ENCODE results near the gene GNB1. TPM values are rescaled to one million over a fixed set of nuclear protein-coding genes. Genes with fewer than 3 reads are reported as not detected.

Gene GNB1
- polyA plus RNA-seq, 3 donors: 41.9 to 357 (median 111) TPM

- peak overlapping the region in 1 of 2 donors; percentile 66 for H3K27ac ChIP-seq (ENCODE audit: low read depth in 1 of 2, low read length in 2 of 2)
- no CpG with 5 or more reads among the region's 4 CpGs for WGBS (ENCODE audit: insufficient coverage)
- no peak overlapping the region for H3K4me2 ChIP-seq (replicated peaks; ENCODE audit: extremely low read depth, low read length, poor library complexity, severe bottlenecking)
- Mint-ChIP-seq H3K9me3 (no peaks in the 10 kb centered on the region), H3K27me3 (ENCODE audit: low read depth in 3 of 3) (peaks cover 0 to 2% (median 0%) of the 10 kb centered on the region in 3 donors), H3K27ac (peak overlapping the region in 5 of 7 donors; percentile 55 to 79 (median 69)), H3K4me3 (no peak overlapping the region), H3K36me3 (peaks cover 10 to 46% of the 10 kb centered on the region in 2 donors), H3K4me1 (peaks cover 72% of the 10 kb centered on the region)
- H3K27me3 ChIP-seq (ENCODE audit: control insufficient read depth in 2 of 2, insufficient read depth in 2 of 2, low read length in 2 of 2): no peaks in the 10 kb centered on the region
- no peak overlapping the region for H3K4me3 ChIP-seq (replicated peaks in 1 of 3; ENCODE audit: low read depth in 2 of 3, low read length in 3 of 3)
- no peaks in the 10 kb centered on the region for H3K9me3 ChIP-seq (replicated peaks in 1 of 2; ENCODE audit: control insufficient read depth in 1 of 2, insufficient read depth in 1 of 2, low read length in 2 of 2)
- H3K9ac ChIP-seq (ENCODE audit: insufficient read depth, low read length, poor library complexity, severe bottlenecking): no peak overlapping the region
- no peak overlapping the region for H2AFZ ChIP-seq (ENCODE audit: insufficient read depth, low read depth, low read length, poor library complexity, severe bottlenecking)
- no peak for TF ChIP-seq CTCF (IDR thresholded peaks at IDR 0.05)
- no peak for DNase-seq
- peaks cover 100% of the 10 kb centered on the region for H3K79me2 ChIP-seq (ENCODE audit: insufficient read depth, low read length)
- H3K4me1 ChIP-seq (ENCODE audit: control insufficient read depth in 1 of 2, insufficient read depth in 2 of 2, low read length in 2 of 2): peaks cover 14 to 30% of the 10 kb centered on the region in 2 donors
- peaks cover 7 to 14% of the 10 kb centered on the region in 2 donors for H3K36me3 ChIP-seq (replicated peaks in 1 of 2; ENCODE audit: control insufficient read depth in 1 of 2, insufficient read depth in 2 of 2, low read length in 2 of 2)
- H4K20me1 ChIP-seq (ENCODE audit: insufficient read depth, low read length): peaks cover 100% of the 10 kb centered on the region
- intact Hi-C loops (cut with micrococcal nuclease): no loop called here
Measured at GRCh38 chr1:1883092-1883873, 7.6 kb downstream of the GNB1 start.

- peaks cover 10 to 40% of the 10 kb centered on the region in 2 donors for H3K36me3 Mint-ChIP-seq
- H2AFZ ChIP-seq (ENCODE audit: insufficient read depth, low read depth, low read length, poor library complexity, severe bottlenecking): no peak overlapping the region
- H3K9ac ChIP-seq (ENCODE audit: insufficient read depth, low read length, poor library complexity, severe bottlenecking): peak overlapping the region; percentile 21
- H3K9me3 ChIP-seq (replicated peaks in 1 of 2; ENCODE audit: control insufficient read depth in 1 of 2, insufficient read depth in 1 of 2, low read length in 2 of 2): no peaks in the 10 kb centered on the region
- H3K4me1 ChIP-seq (ENCODE audit: control insufficient read depth in 1 of 2, insufficient read depth in 2 of 2, low read length in 2 of 2): peaks cover 7 to 17% of the 10 kb centered on the region in 2 donors
- peaks cover 0 to 2% (median 0%) of the 10 kb centered on the region in 3 donors for H3K27me3 Mint-ChIP-seq (ENCODE audit: low read depth in 3 of 3)
- H3K79me2 ChIP-seq (ENCODE audit: insufficient read depth, low read length): peaks cover 100% of the 10 kb centered on the region
- WGBS (ENCODE audit: insufficient coverage): 100% methylated on average over 3 of the region's 6 CpGs
- no peak overlapping the region for H3K4me3 ChIP-seq (replicated peaks in 1 of 3; ENCODE audit: low read depth in 2 of 3, low read length in 3 of 3)
- peaks cover 100% of the 10 kb centered on the region for H4K20me1 ChIP-seq (ENCODE audit: insufficient read depth, low read length)
- peak overlapping the region in 1 of 2 donors; percentile 71 for H3K27ac ChIP-seq (ENCODE audit: low read depth in 1 of 2, low read length in 2 of 2)
- no peak overlapping the region for H3K4me3 Mint-ChIP-seq
- peaks cover 7 to 20% of the 10 kb centered on the region in 2 donors for H3K36me3 ChIP-seq (replicated peaks in 1 of 2; ENCODE audit: control insufficient read depth in 1 of 2, insufficient read depth in 2 of 2, low read length in 2 of 2)
- H3K27me3 ChIP-seq (ENCODE audit: control insufficient read depth in 2 of 2, insufficient read depth in 2 of 2, low read length in 2 of 2): no peaks in the 10 kb centered on the region
- no peak for DNase-seq
- no peak for TF ChIP-seq CTCF (IDR thresholded peaks at IDR 0.05)
- intact Hi-C loops (cut with micrococcal nuclease): no loop called here
- H3K4me2 ChIP-seq (replicated peaks; ENCODE audit: extremely low read depth, low read length, poor library complexity, severe bottlenecking): no peak overlapping the region
- H3K9me3 Mint-ChIP-seq: no peaks in the 10 kb centered on the region
- H3K27ac Mint-ChIP-seq: peak overlapping the region in 6 of 7 donors; percentile 2 to 80 (median 32)
- H3K4me1 Mint-ChIP-seq: peaks cover 65% of the 10 kb centered on the region
Measured at GRCh38 chr1:1881727-1882126, 9.2 kb downstream of the GNB1 start.
